Nucleus accumbens (tissue), 56 donors: ENCODE data around the gene EIF1B.

Experiments
- DNase-seq, 56 donors: peaks; one replicate each; lab custom pipeline; 2025; lab: John Stamatoyannopoulos, UW

EIF1B gene

DNA sequence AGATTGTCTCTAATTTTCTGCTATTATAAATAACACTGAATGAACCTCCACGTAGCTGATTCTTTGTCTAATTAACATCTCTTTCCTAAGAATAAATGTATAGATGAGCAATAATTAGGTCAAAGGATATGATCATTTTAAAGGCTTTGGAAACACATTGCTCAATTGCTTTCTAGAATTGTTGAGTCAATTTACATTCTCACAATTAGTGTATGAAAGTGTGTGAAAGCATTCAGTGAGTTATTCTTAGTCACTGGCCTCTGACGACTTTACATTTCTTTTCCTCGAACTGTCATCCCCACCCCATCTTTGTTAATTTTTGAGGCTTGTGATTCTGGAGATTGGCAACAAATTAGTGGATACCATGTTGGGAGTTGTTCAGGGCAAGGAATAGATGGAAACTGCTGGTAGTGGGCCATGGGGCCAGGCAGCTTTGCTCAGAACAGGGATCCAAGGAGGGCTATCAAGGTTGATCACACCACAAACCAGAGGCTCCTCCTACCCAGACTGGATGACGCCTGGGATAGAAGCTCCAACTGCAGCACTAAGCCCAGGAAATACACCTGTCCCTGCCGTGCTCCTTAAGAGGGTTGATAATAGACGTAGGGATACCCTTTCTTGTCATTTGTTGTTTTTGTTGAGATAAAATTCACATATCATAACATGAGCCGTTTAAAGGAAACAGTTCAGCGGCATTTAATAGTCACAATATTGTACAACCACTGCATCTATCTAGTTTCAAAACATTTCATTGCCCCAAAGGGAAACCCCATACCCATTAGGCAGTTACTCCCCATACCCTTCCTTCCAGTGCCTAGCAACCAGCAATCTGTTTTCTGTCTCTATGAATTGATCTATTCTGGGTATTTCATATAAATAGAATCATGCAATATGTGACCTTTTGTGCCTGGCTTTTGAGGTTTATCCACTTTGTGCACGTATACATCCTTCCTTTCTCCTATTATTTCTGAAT, 27.9 kb downstream of the EIF1B start:
- no peak for DNase-seq

DNA sequence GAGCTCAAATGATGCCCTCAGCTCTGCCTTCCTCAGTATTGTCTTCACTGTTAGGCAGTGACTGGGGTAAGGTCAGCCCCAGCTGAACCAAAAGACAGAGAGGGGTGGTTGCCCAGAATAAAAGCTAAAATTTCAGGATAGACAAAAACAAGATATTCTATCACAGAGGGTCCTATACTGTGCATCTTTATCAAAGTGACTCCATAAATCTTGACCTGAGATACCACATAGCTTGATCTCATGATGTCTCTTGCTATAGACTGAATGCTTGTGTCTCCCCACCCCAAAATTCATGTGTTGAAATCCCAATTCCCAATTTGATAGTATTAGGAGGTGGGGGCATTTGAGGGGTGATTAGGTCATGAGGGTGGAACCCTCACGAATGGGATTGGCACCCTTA, 30.4 kb downstream of the EIF1B start:
- DNase-seq = no peak

DNA sequence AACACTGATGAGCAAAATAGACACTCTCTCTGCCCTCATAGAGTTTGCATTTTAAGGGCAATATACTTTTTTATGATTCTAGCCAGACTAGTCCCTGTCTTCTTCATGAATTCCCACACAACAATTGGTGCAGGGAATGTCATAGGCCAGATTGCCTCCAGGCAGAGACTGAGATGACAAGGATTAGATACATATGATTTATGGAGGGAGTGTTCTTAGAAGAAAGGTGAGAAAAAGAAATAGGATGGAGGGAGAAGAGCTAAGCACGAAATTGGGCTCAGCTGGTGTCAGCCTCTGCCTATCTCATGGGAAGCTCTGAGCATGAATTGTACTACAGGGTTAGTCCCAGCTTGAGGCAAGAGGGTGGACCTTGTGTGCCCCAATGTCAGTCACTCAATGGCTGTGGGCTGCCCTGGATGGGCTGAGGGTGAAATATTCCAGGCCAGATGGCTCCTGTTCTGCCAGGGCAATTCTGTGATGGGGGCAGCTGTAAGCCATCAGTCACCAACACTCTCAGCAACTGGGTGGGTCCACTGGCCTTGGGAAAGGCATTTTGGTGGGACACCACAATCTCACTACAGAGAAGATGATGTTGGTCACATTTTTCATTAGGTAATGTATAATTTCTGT, 31.1 kb downstream of the EIF1B start:
- DNase-seq = no peak

- no peak for DNase-seq
These were observed 32.2 kb downstream of the EIF1B start for GRCh38 chr3:40341671-40342070.

- DNase-seq = no peak
These were observed 41.0 kb downstream of the EIF1B start for GRCh38 chr3:40350529-40350928.

- DNase-seq = no peak
These were observed 45.9 kb downstream of the EIF1B start for GRCh38 chr3:40355410-40355809.

DNA sequence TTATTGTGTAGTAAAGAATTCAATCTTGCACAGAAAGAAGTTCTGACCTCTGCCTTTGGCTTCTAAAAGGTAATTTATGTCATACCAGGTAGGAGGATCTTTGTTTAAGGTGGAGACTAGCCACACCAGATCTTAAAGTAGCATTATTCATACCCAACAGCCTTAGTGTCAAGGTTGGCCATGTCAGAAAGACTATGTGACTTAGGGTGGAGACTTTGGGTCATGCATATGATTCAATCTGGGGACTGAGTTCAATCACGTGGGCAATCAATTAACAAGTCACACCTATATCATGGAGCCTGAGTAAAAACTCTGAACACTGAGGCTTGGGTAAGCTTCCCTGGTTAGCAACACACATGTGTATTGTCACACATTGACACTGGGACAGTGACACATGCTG, 48.9 kb downstream of the EIF1B start:
- DNase-seq = no peak
